Esophagus squamous epithelium (tissue), 4 donors: ENCODE data around the gene SLC35E1.

Source experiments
- CTCF ChIP-seq, 6 experiments: fragments of 450-650 bp in 4 of 6; fragments of 200-600 bp in 2 of 6; sonication (generic) in 2 of 6; IDR thresholded peaks; one replicate each; pipeline ENCODE4 v1.5.1; 2016 to 2019; ENCODE audit warnings: antibody characterized with exemption in 6 of 6, mild to moderate bottlenecking in 4 of 6, moderate library complexity in 4 of 6
- POLR2A ChIP-seq, 4 donors: fragments of 450-650 bp; IDR thresholded peaks; one replicate each; pipeline ENCODE4 v1.6.1; 2017; ENCODE audit warnings: antibody characterized with exemption in 4 of 4, mild to moderate bottlenecking in 4 of 4, moderate library complexity in 3 of 4

- TF ChIP-seq CTCF (IDR thresholded peaks at IDR 0.05), result no peak
- TF ChIP-seq POLR2A (IDR thresholded peaks at IDR 0.05), result no peak
Observed at GRCh38 chr19:16506961-16507360, 65.3 kb downstream of the SLC35E1 start.
